Measurements from ENCODE around the gene PRDM9. TPM values are rescaled to one million over a fixed set of nuclear protein-coding genes. Genes with fewer than 3 reads are reported as not detected.
"Not testable (repeated sequence)": the region's sequence is repeated elsewhere in the genome, so short reads cannot be mapped to it uniquely, and the experiment has no call there.

PRDM9 gene
- total RNA-seq, 1 experiment from 2014 or later = not detected

GRCh38 chr5:23482642-23483041, 24.8 kb upstream of the PRDM9 start:
- Histone ChIP-seq H3K4me3 (ENCODE audit: low read length) (no peak overlapping the region), H3K79me2 (ENCODE audit: low read length) (no peaks in the 10 kb centered on the region), H3K36me3 (ENCODE audit: insufficient read depth, low read length) (no peaks in the 10 kb centered on the region), H3K27ac (ENCODE audit: low read length) (no peak overlapping the region), H3K27me3 (ENCODE audit: low read length) (no peaks in the 10 kb centered on the region), H3K9me3 (ENCODE audit: low read length) (no peaks in the 10 kb centered on the region; the same call in 1 of the 2 replicates), H3K9me2 (replicated peaks; ENCODE audit: insufficient read depth, low read length) (no peaks in the 10 kb centered on the region), H4K20me1 (ENCODE audit: insufficient read depth, low read depth, low read length) (no peaks in the 10 kb centered on the region), H3K4me1 (ENCODE audit: low read length) (no peaks in the 10 kb centered on the region), H3K4me2 (ENCODE audit: low read depth, low read length, poor library complexity, severe bottlenecking) (no peak overlapping the region), H3K9ac (ENCODE audit: low read length) (no peak overlapping the region), H2AFZ (ENCODE audit: low read length) (no peak overlapping the region)
- no peak for DNase-seq

- H3K4me1 ChIP-seq (ENCODE audit: low read length) = no peaks in the 10 kb centered on the region
- no peaks in the 10 kb centered on the region; the same call in 1 of the 2 replicates for H3K9me3 ChIP-seq (ENCODE audit: low read length)
- DNase-seq = no peak
- no peaks in the 10 kb centered on the region for H3K79me2 ChIP-seq (ENCODE audit: low read length)
- H4K20me1 ChIP-seq (ENCODE audit: insufficient read depth, low read depth, low read length) = no peaks in the 10 kb centered on the region
- H3K4me3 ChIP-seq (ENCODE audit: low read length) = no peak overlapping the region
- H3K9me2 ChIP-seq (replicated peaks; ENCODE audit: insufficient read depth, low read length) = no peaks in the 10 kb centered on the region
- H2AFZ ChIP-seq (ENCODE audit: low read length) = no peak overlapping the region
- H3K27me3 ChIP-seq (ENCODE audit: low read length) = no peaks in the 10 kb centered on the region
- H3K36me3 ChIP-seq (ENCODE audit: insufficient read depth, low read length) = no peaks in the 10 kb centered on the region
- H3K9ac ChIP-seq (ENCODE audit: low read length) = no peak overlapping the region
- H3K27ac ChIP-seq (ENCODE audit: low read length) = no peak overlapping the region
- H3K4me2 ChIP-seq (ENCODE audit: low read depth, low read length, poor library complexity, severe bottlenecking) = no peak overlapping the region
Observed at GRCh38 chr5:23483090-23483489, 24.3 kb upstream of the PRDM9 start.

DNA sequence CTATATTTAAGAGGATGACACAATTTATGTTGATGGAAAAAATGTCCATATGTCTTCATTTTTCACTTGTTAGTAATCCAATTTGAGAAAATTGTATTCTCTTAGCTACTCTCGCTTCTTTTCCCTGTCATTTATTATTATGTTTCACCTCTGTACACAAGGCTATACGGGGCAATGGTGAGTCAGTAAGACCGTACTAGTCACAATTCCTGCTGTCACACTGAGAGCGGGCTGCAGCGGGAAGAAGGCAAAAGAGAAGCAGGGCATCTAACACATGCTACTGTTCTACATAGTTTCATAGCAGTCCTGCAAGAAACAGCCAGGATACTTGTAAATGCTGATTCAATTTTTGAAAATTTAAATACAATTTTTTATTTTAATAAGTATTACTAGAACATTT, 23.3 kb upstream of the PRDM9 start:
- H3K27me3 ChIP-seq (ENCODE audit: low read length) = no peaks in the 10 kb centered on the region

DNA sequence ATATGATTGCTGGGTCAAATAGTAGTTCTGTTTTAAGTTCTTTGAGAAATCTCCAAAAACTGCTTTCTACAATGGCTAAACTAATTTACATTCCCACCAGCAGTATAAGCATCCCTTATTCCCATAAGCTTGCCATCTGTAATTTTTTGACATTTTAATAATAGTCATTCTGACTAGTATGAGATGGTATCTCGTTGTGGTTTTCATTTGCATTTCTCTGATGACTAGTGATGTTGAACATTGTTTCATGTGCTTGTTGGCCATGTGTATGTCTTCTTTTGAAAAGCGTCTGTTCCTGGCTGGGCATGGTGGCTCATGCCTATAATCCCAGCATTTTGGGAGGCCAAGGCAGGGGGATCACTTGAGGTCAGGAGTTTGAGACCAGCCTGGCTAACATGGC, 21.2 kb upstream of the PRDM9 start:
- H3K27me3 ChIP-seq (ENCODE audit: low read length); H3K4me1 ChIP-seq (ENCODE audit: low read length); H3K79me2 ChIP-seq (ENCODE audit: low read length); H3K9me3 ChIP-seq (ENCODE audit: low read length); H3K9ac ChIP-seq (ENCODE audit: low read length); H3K4me2 ChIP-seq (ENCODE audit: low read depth, low read length, poor library complexity, severe bottlenecking); H3K9me2 ChIP-seq (replicated peaks; ENCODE audit: insufficient read depth, low read length); H3K4me3 ChIP-seq (ENCODE audit: low read length); H2AFZ ChIP-seq (ENCODE audit: low read length); DNase-seq; H4K20me1 ChIP-seq (ENCODE audit: insufficient read depth, low read depth, low read length); H3K36me3 ChIP-seq (ENCODE audit: insufficient read depth, low read length); H3K27ac ChIP-seq (ENCODE audit: low read length): not testable (repeated sequence)

More for the DNA sequence above, 23.3 kb upstream of the PRDM9 start:
- no peak overlapping the region for H3K4me3 ChIP-seq (ENCODE audit: low read length)
- H3K4me1 ChIP-seq (ENCODE audit: low read length) = no peaks in the 10 kb centered on the region
- H2AFZ ChIP-seq (ENCODE audit: low read length) = no peak overlapping the region
- H3K79me2 ChIP-seq (ENCODE audit: low read length) = no peaks in the 10 kb centered on the region
- H3K27ac ChIP-seq (ENCODE audit: low read length) = no peak overlapping the region
- no peaks in the 10 kb centered on the region for H3K9me2 ChIP-seq (replicated peaks; ENCODE audit: insufficient read depth, low read length)
- H3K4me2 ChIP-seq (ENCODE audit: low read depth, low read length, poor library complexity, severe bottlenecking) = no peak overlapping the region
- H3K9me3 ChIP-seq (ENCODE audit: low read length) = no peaks in the 10 kb centered on the region; the same call in 1 of the 2 replicates
- DNase-seq = no peak
- H4K20me1 ChIP-seq (ENCODE audit: insufficient read depth, low read depth, low read length) = no peaks in the 10 kb centered on the region
- no peaks in the 10 kb centered on the region for H3K36me3 ChIP-seq (ENCODE audit: insufficient read depth, low read length)
- no peak overlapping the region for H3K9ac ChIP-seq (ENCODE audit: low read length)

- Histone ChIP-seq H2AFZ (ENCODE audit: low read length) (no peak overlapping the region), H3K9ac (ENCODE audit: low read length) (no peak overlapping the region), H3K9me2 (replicated peaks; ENCODE audit: insufficient read depth, low read length) (no peaks in the 10 kb centered on the region), H3K27ac (ENCODE audit: low read length) (no peak overlapping the region), H3K9me3 (ENCODE audit: low read length) (peaks cover 10% of the 10 kb centered on the region), H3K4me1 (ENCODE audit: low read length) (no peaks in the 10 kb centered on the region), H3K36me3 (ENCODE audit: insufficient read depth, low read length) (no peaks in the 10 kb centered on the region), H3K79me2 (ENCODE audit: low read length) (no peaks in the 10 kb centered on the region), H4K20me1 (ENCODE audit: insufficient read depth, low read depth, low read length) (no peaks in the 10 kb centered on the region), H3K4me2 (ENCODE audit: low read depth, low read length, poor library complexity, severe bottlenecking) (no peak overlapping the region), H3K27me3 (ENCODE audit: low read length) (no peaks in the 10 kb centered on the region), H3K4me3 (ENCODE audit: low read length) (no peak overlapping the region)
- no peak for DNase-seq
Observed at GRCh38 chr5:23490993-23491392, 16.4 kb upstream of the PRDM9 start.

GRCh38 chr5:23494558-23494957, 12.9 kb upstream of the PRDM9 start:
- H2AFZ ChIP-seq (ENCODE audit: low read length) = no peak overlapping the region
- no peaks in the 10 kb centered on the region for H3K36me3 ChIP-seq (ENCODE audit: insufficient read depth, low read length)
- no peak overlapping the region for H3K4me3 ChIP-seq (ENCODE audit: low read length)
- no peak overlapping the region for H3K27ac ChIP-seq (ENCODE audit: low read length)
- H3K9ac ChIP-seq (ENCODE audit: low read length) = no peak overlapping the region
- H3K27me3 ChIP-seq (ENCODE audit: low read length) = no peaks in the 10 kb centered on the region
- H3K4me1 ChIP-seq (ENCODE audit: low read length) = no peaks in the 10 kb centered on the region
- no peaks in the 10 kb centered on the region for H3K79me2 ChIP-seq (ENCODE audit: low read length)
- H3K9me3 ChIP-seq (ENCODE audit: low read length) = peaks cover 10% of the 10 kb centered on the region
- DNase-seq = no peak
- H4K20me1 ChIP-seq (ENCODE audit: insufficient read depth, low read depth, low read length) = no peaks in the 10 kb centered on the region
- H3K4me2 ChIP-seq (ENCODE audit: low read depth, low read length, poor library complexity, severe bottlenecking) = no peak overlapping the region
- no peaks in the 10 kb centered on the region for H3K9me2 ChIP-seq (replicated peaks; ENCODE audit: insufficient read depth, low read length)

DNA sequence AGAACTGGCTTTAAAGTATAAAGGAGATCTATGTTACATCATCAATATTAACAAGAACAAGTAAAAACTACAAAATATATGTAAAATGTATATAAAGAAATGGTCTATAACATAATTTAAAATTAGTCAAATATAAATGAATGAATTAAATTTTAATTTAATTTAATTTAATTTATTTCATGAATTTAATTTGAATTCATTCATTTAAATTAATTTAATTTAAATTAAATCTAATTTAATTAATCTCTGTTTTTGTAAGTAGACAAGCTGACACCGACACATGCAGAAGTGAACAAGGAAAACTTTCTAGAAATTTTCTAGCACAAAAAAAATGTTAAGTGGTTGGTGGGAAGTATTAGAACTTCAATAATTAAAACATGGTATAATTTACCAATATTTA, 10.8 kb upstream of the PRDM9 start:
- Histone ChIP-seq H3K9me2 (replicated peaks; ENCODE audit: insufficient read depth, low read length) (no peaks in the 10 kb centered on the region), H3K9ac (ENCODE audit: low read length) (no peak overlapping the region), H2AFZ (ENCODE audit: low read length) (no peak overlapping the region), H3K9me3 (ENCODE audit: low read length) (peaks cover 10% of the 10 kb centered on the region), H3K36me3 (ENCODE audit: insufficient read depth, low read length) (no peaks in the 10 kb centered on the region), H4K20me1 (ENCODE audit: insufficient read depth, low read depth, low read length) (no peaks in the 10 kb centered on the region), H3K4me3 (ENCODE audit: low read length) (no peak overlapping the region), H3K27ac (ENCODE audit: low read length) (no peak overlapping the region), H3K27me3 (ENCODE audit: low read length) (no peaks in the 10 kb centered on the region), H3K79me2 (ENCODE audit: low read length) (no peaks in the 10 kb centered on the region), H3K4me1 (ENCODE audit: low read length) (no peaks in the 10 kb centered on the region), H3K4me2 (ENCODE audit: low read depth, low read length, poor library complexity, severe bottlenecking) (no peak overlapping the region)
- DNase-seq = no peak

- DNase-seq = no peak
- no peaks in the 10 kb centered on the region for H3K4me1 ChIP-seq (ENCODE audit: low read length)
- no peaks in the 10 kb centered on the region for H3K9me2 ChIP-seq (replicated peaks; ENCODE audit: insufficient read depth, low read length)
- no peak overlapping the region for H2AFZ ChIP-seq (ENCODE audit: low read length)
- no peak overlapping the region for H3K9ac ChIP-seq (ENCODE audit: low read length)
- no peaks in the 10 kb centered on the region for H3K27me3 ChIP-seq (ENCODE audit: low read length)
- no peaks in the 10 kb centered on the region for H3K36me3 ChIP-seq (ENCODE audit: insufficient read depth, low read length)
- H3K27ac ChIP-seq (ENCODE audit: low read length) = no peak overlapping the region
- H3K9me3 ChIP-seq (ENCODE audit: low read length) = 0 out of 2 replicates have a peak, but pooled peaks cover 3% of the 10 kb centered on the region
- H3K79me2 ChIP-seq (ENCODE audit: low read length) = no peaks in the 10 kb centered on the region
- H3K4me2 ChIP-seq (ENCODE audit: low read depth, low read length, poor library complexity, severe bottlenecking) = no peak overlapping the region
- no peak overlapping the region for H3K4me3 ChIP-seq (ENCODE audit: low read length)
- H4K20me1 ChIP-seq (ENCODE audit: insufficient read depth, low read depth, low read length) = no peaks in the 10 kb centered on the region
Observed at GRCh38 chr5:23506329-23507236, 826 bp upstream of the PRDM9 start.
